ENCODE measurements around the gene PMPCA.

Gene PMPCA

GRCh38 chr9:136460772-136461325 is 50.4 kb downstream of the PMPCA start:
- DNase-seq: no peak

DNA sequence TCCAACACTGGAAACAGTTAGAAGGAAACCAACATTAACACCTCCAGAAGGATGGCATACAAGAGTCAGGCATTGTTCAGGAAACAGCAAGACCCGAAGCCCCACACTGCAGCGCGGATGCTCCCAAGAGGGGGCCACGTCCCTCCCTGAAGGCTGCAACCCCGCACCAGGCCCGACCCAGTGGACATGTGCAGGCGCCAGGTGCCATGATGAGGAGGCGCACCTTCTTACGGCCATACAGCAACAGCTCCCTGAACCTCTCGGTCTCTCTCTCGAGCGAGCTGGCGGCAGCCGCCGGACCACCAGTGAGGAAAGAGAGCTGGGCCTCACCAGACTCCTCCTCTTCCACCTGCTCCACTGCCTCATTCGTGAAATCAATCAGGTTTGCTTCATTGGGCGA is 52.2 kb downstream of the PMPCA start:
- DNase-seq: no peak

DNA sequence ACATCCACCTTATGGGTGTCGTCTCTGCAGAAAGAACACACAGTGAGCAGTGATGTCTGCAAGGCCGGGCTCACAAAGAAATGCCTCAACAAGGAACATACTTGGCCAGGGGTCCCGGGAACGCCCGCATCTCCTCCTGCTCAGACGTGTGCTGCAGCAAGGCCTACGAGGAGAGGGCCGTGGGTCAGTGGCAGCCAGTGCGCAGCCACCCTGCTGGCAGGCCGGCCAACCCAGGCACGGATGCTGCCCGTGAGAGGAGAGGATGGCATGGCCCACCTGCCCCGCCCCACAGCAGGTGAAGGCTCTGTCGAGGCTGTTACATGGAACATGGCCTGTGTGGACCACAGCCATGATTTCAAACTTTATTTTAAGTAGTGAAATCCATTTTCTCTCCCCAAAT is 53.1 kb downstream of the PMPCA start:
- no peak for DNase-seq

GRCh38 chr9:136464241-136464640 is 53.8 kb downstream of the PMPCA start:
- DNase-seq: no peak

GRCh38 chr9:136465500-136466154 is 55.2 kb downstream of the PMPCA start:
- DNase-seq: no peak

- DNase-seq: no peak
Observed at GRCh38 chr9:136466155-136466541, 55.7 kb downstream of the PMPCA start.

DNA sequence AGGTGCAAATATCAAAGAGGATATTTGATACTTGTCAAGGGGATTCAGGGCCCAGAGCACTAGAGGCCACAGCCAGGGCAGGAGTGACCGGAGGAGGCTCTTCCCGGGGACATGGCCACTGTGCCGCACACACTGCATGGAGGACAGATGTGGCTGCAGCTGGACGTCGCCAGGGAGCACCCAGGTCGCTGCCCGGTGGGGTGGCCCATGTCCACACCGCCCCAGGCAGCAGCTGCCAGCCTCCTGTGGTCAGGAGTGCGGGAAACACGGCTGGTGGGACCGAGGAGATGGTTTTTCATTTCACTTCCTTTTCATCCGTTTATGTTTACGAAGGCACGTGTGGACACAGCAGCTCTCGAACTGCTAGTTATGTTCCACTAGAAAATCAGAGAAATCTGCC is 57.3 kb downstream of the PMPCA start:
- DNase-seq: no peak

GRCh38 chr9:136470356-136470755 is 59.9 kb downstream of the PMPCA start:
- DNase-seq: no peak

- DNase-seq: no peak
Observed at GRCh38 chr9:136470792-136471469, 60.5 kb downstream of the PMPCA start.

DNA sequence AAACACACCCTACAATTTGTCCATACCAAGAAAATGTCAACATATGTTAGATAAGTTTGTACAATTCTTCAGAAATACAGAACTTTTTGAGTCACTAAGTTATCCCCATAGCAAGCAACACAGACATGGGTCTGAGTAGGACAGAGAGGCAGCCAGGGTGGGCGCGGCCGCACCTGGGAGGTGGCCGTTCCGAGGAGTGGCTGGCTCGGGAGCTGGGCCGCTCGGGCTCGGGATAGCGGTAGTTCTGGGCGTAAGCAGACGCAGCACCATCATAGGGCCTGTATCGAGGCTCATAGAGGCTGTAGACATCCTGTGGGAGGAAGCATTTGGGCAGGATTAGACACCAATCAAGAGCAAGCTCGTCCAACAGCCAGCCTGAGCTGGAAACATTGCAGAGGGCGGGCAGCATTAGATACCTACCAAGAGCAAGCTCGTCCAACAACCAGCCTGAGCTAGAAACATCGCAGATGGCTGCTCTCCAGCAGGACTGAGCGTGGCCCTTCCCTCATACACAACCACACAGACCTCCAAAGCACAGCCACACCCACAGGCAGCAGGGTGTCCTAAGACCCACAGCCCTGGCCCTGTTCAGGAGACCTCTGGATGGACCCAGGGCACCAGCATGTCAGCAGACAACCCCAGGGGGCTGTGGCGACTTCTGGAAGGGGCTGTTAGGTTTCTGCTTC is 61.5 kb downstream of the PMPCA start:
- no peak for DNase-seq

DNA sequence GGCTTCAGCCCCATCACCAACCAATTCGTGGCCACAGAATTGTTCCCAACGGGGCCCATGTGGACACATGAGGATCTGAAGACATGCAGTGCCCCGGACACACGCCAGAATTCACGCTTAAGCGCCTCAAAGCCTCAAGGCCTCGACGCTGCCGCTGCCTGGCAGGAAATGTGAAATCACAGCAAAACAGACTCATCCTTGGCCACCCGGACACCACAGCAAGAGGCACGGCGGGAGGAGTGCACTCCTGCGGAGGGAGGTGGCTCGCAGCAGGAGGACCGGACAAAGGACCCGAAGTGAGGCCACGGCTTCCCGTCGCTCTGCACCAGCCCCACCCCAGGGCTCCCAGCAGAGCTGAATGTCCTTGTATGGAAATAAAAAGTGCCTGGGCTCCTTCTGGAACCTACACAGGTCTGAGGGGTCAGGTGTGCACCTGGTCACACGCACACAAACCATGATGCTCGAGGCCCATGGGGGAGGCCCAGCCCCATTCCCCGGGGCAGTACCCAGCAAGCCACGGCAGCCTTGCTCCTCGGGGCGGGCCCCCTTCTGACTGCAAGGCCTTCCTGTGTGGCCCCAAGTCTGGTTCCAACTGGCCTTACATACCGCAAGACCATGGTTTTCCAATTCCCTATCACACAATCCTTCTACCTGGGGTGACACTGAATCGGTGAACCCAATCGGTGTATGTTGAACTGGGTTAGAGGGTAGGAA is 62.3 kb downstream of the PMPCA start:
- no peak for DNase-seq

GRCh38 chr9:136473354-136473721 is 62.9 kb downstream of the PMPCA start:
- no peak for DNase-seq
